HG02938 (cell line): Measurements from ENCODE around the gene COL4A5.
"Not testable (repeated sequence)": the region's sequence is repeated elsewhere in the genome, so short reads cannot be mapped to it uniquely, and the experiment has no call there.

Source experiments
- ATAC-seq: cut with Tn5 transposase; IDR thresholded peaks from one replicate; pipeline ENCODE4 v1.9.1; 2021; ENCODE audit warnings: mild to moderate bottlenecking, moderate library complexity; ENCODE audit not compliant: unreplicated experiment

The COL4A5 gene

DNA sequence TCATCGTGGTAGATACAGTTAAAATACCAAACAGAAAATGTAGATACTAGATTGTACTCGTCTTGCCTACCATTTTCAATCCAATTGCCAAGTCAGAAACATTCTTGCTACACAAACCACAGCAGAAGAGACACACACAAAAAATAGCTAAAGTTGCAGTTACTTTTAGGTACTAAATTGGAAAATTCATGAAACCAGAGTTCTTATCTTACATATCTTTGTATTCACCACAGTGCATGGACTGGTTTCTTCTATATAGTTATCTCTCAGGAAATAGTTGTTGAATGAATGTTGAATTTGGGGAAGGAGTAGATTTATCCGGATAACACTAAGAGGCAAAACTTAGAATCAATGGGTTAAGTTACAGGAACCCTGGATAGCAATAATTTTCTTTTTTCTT, 14.2 kb downstream of the COL4A5 start:
- no peak for ATAC-seq

DNA sequence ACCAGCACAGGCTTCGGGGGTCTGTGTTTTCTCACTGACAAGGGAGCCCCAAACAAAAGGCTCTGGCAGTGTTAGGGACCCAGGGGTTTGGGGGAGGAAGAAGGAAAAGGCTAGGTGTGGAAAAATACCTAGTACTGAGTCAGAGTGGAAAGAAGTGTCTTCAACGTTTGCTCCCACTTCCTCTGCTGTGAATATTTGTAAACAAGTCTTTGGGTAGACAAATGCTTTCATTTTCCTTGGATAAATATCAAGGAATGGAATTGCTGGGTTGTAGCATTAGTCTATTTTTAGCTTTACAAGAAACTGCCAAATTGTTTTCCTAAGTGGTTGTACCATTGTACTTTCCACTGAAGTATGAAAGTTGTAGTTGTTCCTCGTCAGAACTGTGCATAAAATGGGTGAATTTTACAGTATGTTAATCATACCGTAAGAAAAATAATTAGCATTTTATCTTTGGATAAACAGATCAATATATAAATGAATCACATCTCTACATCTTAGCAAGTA, 17.4 kb downstream of the COL4A5 start:
- no peak for ATAC-seq

DNA sequence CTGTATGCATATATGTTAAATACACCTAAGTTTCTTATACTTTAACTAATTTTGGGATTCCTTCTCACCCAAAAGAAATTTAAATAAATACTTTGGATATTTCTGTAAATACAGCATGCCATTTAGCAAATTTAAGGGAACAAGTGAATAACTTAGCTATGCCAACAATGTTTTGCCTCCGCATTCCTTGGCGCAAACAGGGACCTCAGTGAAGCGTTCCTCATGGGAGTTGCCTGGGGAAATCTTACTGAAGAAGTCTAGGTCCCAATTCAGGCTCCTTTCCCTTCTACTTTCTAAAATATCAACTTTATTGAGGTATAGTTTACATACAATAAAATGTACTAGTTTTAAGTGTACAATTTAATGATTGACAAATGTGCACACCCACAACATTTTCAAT, 25.0 kb downstream of the COL4A5 start:
- no peak for ATAC-seq

DNA sequence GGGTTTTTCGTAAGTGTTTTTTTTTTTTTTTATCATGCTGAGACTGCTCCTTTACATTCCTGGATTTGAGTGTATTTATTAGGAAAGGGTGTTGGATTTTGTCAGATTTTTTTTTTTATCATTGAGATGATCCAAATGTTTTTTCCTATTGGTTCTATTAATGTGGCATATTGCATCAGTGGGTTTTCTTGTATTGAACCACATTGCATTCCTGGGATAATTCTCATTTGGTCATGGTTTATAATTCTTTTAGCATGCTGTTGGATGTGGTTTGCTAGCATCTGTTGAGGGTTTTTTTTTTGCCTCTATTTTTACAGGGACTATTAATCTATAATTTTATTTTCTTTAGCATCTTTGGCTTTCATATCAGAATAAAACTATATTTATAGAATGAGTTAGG, 28.8 kb downstream of the COL4A5 start:
- no peak for ATAC-seq

DNA sequence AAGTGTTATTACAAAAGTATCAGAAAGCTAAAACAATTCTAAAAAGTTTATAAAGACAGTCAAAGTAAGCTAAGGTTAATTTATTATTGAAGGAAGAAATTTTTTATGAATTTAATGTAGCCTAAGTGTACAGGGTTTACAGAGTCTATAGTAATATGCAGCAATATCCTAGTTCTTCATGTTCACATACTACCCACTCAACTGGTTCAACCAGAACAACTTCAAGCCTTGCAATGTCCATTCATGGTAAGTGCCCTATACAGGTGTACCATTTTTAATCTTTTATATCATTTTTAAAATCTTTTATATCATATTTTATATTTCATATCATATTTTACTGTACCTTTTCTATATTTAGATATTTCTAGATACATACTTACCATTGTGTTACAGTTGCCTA, 34.3 kb downstream of the COL4A5 start:
- ATAC-seq, result no peak

DNA sequence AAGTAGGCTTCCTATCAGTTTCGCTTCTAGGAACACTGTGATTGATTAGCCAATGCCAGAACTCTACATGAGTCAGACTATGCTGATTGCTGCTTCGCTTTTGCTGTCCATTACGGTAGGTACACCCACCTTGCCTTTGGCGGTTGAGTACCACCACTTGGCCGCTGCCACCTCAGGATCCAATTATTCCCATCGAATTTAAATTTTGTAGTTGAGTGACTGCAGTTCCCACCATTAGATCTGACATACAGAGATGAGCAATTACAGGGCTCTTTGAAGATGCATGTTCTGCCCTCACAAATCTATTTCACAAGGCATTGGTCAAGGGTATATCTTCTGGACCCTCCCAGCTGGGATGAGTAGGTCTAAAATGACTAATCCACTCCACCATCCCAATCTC, 41.9 kb downstream of the COL4A5 start:
- ATAC-seq, result not testable (repeated sequence)

DNA sequence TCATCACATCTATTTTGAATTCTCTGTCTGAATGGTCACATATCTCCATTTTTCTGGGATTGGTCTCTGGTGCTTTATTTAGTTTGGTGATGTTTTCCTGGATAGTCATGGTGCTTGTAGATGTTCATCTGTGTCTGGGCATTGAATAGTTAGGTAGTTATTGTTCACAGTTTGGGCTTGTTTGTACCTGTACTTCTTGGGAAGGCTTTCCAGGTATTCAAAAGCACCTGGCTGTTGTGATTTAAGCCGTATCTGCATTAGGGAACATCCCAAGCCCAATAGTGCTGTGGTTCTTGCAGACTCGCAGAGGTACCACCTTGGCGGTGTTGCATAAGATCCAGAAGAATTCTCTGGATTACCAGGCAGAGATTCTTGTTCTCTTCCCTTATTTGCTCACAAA, 44.6 kb downstream of the COL4A5 start:
- no peak for ATAC-seq

DNA sequence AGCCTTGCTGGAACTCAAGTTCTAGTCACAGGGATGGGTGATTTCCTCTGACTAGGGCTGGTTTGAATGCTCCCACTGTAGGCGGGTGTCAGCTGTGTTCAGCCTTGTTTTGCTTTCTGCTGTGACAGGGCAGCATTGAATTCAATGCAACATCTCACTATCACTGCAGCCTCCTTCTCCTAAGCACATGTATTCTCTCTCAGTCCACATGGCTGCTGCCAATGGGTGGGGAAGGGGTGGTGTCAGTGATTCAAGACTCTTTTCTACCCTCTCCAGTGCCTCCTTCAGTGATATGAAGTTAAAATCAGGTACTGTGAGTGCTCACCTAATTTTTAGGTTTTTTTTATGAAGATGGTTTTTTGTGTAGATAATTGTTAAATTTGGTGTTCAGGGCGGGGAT, 46.3 kb downstream of the COL4A5 start:
- no peak for ATAC-seq

DNA sequence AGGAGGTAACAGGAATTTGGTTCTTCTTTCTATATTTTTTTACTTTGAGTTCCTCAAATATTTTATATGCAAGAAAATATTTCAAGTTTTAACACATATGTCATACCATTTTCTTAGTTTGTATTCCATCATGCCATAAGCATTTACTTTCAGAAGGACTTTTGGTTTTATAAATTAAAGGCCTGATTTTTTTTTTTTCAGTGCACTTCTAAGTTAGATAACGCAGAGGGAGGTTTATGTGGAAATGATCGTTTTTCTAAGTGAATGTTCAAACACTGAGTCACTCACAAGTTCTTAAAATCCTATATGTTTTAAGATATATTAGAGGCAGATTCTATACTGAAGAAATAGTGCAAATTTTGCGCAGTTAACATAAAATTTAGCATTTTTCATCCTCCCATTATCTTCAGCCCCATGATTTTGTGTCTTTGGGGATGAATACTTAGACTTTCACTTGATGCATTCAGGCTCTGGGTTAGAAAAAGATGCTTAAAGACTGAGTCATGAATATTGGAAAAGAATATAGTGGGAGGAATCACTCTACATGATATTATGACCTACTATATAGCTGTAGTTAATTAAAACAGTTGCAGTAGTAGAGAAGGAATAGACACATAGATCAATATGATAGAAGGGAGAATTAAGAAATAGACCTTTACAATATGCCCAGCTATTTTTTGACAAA, 54.9 kb downstream of the COL4A5 start:
- no peak for ATAC-seq

DNA sequence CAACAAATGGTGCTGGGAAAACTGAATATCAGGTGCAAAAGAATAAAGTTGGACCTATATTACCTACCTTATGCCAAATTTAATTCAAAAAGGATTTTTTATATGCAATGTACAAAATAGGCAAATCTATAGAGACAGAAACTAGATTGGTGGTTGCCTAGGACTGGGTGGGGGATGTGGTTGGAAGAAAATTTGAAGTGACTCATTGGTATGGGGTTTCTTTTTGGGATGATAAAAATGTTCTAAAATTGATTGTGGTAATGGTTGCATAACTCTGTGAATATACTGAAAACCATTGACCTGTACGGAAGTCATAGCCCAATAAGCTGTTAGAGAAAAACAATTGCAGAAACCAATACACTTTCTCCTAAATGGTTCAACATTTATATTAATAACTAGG, 72.1 kb downstream of the COL4A5 start:
- ATAC-seq, result no peak

DNA sequence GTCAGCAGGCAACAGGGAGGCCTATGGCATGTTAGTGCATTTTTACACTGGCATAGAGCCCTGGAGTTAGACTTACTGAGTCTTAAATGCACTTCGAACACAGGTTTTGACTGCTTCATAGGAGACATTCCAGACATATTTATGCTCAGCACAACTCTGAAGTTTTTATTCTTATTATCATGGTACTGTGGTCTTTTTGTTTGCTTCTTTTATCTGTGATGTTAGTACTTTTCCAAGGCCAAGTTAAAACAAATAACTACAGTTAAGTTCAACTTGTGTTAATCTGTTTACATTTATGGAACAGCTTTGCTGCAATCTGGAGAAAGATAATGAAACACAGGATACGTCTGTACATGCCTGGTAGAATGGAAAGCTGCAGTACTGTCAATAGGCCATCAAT, 76.5 kb downstream of the COL4A5 start:
- ATAC-seq, result no peak

DNA sequence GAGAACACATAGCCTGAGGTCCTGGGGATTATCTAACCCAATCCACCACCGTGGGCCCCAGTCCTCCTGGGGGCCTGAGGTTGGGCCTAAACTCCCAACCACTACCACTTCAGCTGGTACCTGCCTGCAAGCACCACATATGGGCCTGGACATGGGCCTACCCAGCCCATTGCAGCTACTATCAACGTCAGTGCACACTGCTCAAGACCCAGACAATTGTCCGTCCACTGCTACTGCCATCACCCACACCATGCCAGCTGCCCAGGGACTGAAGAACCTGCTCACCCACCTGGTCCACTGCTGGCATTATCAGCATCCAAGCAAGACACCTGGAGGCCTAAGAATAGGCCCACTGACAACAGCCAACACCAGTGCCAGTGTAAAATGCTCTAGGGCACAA, 88.1 kb downstream of the COL4A5 start:
- no peak for ATAC-seq

DNA sequence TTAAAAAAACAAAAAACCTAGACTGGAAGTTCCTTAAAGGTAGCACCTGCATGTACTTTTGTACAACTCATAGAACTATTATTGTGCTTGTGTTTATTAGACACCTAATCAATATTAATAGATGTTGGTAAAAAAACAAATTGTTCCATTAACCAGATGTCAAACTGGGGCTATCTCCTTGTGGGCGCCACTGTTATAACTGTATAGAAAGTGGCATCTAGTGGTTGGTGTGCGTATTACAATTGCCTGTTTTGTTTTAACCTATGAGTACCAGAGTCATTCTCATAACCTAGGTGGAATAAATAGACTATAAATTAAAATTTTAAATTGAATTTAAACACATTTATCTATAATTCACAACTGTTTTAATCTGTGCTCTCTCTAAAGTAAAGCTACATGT, 97.4 kb downstream of the COL4A5 start:
- peak; percentile 78 for ATAC-seq

DNA sequence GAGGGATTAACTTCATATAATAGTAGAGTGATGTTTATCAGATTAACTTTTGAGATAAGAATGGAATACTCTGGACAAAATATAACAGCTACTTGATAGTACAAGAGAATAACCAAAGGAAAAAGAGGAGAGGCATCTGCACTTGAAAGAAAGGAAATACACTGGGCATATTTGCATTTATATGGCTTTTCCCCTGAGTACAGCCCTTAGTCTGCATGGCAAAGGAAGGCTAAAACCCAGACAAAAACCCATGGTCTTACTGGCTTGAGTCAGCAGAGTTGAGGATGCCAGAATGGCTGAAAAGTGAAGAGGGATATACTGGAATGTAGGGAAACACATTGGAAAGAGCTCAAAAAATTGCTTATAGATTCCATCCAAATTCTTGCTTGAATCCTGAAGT, 101.6 kb downstream of the COL4A5 start:
- ATAC-seq, result no peak

DNA sequence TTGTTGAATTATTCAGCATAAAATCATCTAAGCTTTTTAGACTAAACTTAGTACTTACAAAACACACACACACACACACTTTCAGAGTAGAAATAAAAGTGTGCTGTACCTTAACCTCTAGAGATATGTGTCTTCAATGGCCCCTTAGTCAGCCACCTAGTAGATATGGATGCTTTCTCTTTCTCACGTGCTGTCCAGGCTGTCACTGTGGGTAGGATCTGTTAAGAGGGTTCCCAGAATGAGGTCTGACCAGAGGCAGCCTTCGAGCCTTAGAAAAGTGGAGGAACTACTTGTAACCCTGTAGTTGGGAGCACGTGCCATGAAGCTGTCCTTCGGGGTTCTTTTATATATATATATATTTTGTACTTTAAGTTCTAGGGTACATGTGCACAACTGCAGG, 117.9 kb downstream of the COL4A5 start:
- ATAC-seq, result no peak

DNA sequence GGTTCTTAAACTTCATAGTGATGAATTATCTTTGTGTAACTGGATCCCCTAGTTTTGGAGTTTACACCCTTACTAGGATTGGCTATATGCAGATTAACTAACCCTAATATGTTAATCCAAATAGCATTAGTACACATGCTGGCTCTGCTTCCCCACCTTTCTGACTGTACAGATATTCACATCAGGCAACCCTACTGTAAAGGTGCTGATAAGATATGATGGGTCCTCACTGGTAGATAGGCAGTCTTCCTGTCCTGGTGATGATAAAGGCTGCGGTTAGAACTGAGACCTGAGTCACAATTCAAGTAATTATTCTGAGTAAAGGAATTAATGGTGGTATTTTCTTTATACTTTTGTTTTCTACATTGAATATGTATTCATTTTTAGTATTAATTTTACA, 118.6 kb downstream of the COL4A5 start:
- no peak for ATAC-seq

DNA sequence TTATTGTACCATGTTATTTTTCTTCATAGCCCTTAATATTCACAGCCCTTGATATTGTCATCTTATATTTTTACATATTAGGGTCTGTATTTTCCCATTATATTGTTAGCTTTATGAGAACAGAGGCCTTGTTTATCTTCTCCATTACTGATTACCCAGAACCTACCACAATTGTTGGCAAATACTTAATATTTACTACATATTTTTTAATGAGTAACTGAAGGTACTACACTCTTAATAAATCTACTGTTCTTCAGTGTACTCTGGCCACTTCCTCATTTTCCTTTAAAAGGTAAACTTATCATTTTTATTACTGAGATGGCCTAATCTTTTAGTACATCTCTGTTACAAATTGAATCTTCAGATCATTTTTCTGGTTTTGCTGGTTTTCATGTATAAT, 133.5 kb downstream of the COL4A5 start:
- no peak for ATAC-seq

DNA sequence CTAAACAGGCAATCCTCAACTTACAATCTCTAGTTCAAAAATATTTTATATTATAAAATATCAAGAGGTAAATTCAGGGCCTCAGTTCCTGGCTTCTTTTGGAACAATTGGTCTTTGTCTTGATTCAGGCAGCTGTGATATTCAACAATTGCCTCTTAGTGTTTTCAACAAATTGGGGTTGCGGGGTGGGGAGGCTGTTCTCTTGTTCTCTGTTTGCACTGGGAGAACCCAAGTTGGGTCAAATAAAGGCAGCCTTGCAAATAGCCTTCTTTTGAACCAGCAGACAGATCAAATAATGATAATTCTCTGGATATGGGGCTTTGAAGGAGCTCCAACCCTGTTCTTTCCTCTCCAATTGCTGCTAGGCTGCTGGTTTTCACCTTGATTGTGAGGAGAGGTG, 142.5 kb downstream of the COL4A5 start:
- no peak for ATAC-seq

DNA sequence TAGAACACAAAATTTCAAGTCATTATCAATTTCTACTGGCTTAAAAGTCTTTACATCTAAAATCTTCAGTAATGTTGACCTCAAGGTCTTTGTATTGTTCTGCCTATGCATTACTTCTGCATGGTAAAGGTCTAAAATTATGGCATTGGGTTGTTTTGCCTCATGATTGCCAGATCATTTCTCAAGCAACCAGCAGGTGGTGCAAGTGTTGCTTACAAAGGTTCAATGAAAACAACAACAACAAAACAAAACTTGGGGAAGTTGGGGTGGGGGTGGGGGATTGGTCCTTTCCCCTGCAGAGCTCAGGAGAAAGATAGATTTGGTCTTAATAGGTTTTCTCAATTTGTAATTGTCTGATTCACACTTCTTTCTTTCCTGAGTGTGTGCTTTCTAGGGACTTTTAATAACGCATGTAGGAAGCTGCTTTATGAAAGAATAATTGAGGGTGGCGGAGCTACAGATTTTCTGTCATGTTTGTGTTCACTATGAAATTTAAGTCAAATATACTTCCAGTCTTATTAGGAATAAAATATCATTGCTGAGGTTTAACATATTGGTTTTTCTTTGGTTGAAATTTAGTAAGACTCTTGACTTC, 145.1 kb downstream of the COL4A5 start:
- no peak for ATAC-seq

DNA sequence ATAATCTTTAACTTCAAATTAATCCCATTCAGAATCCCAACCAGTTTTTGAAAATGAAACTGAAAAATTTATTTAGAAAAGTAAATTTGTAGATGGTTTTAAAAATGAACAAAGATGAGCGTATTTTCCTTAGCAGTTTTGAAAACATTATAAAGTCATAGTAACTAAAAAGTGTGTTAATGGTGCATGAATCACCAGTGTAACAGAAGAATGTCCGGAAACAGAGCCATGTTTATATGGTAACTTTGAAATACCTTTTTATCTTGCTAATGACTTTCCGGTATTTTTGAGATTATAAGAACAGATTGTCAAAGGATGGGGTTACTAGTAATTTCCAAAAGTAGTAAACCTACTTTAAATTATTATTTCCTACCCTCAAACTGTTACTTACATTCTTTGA, 150.9 kb downstream of the COL4A5 start:
- ATAC-seq, result no peak

DNA sequence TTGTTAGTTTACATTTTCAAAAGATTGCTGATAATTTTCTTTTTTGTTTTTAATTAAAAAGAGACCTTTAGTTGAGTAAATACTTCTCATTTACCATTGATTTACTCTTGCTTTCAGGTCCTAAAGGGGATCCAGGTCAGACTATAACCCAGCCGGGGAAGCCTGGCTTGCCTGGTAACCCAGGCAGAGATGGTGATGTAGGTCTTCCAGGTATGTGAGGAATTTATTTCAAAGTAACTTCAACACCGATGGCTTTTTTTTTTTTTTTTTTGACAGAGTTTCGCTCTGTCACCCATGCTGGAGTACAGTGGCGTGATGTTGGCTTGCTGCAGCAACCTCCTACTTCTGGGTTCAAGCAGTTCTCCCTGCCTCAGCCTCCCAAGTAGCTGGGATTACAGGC, 161.6 kb downstream of the COL4A5 start:
- no peak for ATAC-seq

DNA sequence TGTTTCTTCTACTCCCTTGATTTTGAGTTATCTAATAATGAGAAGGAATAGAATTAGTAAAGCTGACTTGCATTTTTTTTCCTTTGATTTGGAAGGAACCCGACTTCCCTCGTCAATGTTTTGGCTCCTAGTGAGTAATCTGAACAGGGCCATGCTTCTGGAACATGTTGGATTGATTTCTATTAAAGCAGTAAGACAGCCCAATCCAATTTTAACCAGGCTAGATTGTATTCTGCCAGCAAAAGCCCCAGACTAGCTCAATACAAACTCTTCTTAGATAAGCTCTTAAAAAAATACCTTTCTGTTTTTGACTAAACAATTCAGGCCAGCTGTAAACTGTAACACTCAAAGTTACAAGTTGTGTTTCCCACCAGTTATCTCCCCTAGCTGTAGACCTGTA, 170.5 kb downstream of the COL4A5 start:
- no peak for ATAC-seq

DNA sequence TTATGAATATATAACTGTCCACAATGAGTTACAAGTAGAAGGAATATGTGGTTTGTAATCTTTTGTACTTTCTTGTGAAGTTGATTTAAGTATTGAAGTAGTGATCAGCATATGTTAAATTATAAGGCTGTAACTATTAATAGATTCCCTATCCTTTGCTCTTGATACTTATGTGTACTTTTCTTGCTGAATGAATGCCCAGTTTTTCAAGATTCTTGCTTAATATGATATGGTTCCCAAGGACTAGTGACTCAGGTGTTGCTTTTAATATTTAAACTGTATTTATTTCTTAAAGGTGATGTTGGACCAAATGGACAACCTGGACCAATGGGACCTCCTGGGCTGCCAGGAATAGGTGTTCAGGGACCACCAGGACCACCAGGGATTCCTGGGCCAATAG, 175.0 kb downstream of the COL4A5 start:
- ATAC-seq, result no peak
